Skeletal muscle satellite cell (primary cell): Measurements from ENCODE around the gene C1QTNF7. TPM values are rescaled to one million over a fixed set of nuclear protein-coding genes. Genes with fewer than 3 reads are reported as not detected.

ENCODE experiments used
- H3K27me3 ChIP-seq: 2 replicates; pipeline ENCODE4 v1.7.0; 2013; ENCODE audit warnings: low read length; ENCODE audit not compliant: control insufficient read depth, insufficient read depth
- H3K36me3 ChIP-seq: 2 replicates; pipeline ENCODE4 v1.7.0; 2013; ENCODE audit warnings: mild to moderate bottlenecking, control low read depth, low read length; ENCODE audit not compliant: insufficient read depth
- H3K4me1 ChIP-seq: 2 replicates; pipeline ENCODE4 v1.7.0; 2013; ENCODE audit warnings: low read length; ENCODE audit not compliant: control insufficient read depth, insufficient read depth
- H3K4me2 ChIP-seq: 2 replicates; pipeline ENCODE4 v1.7.0; 2013; ENCODE audit warnings: mild to moderate bottlenecking, low read length
- H3K4me3 ChIP-seq: 2 replicates; pipeline ENCODE4 v1.7.0; 2013; ENCODE audit warnings: low read length
- H3K9ac ChIP-seq: 2 replicates; pipeline ENCODE4 v1.7.0; 2013; ENCODE audit warnings: mild to moderate bottlenecking, low read depth, low read length, moderate library complexity
- H3K9me3 ChIP-seq: replicated peaks from 2 replicates; pipeline ENCODE4 v1.7.0; 2013; ENCODE audit warnings: mild to moderate bottlenecking, control low read depth, low read length
- small RNA-seq: library from RNA; depleted of rRNA; stranded (forward); fragments of <200 nt; gene quantifications from one replicate; pipeline ENCODE3, GENCODE V24; 2012

C1QTNF7 gene

DNA sequence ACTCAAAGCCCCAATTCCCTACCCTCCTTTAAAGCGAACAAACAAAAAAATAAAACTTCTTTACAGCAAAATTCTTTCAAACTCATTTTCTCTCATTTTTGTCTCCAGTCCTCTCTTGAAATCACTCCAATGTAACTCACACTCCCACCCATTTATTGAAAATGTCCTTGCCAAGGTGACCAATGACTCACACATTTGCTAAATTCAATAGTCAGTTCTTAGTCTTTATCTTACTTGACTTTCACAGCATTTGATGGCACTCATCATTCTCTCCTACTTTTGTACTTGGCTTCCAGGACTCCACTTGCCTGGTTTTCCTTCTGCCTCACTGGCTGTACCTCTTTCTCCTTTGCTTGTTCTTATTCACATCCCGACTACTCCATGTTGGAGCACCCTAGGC lies 61.7 kb downstream of the C1QTNF7 start:
- Histone ChIP-seq H3K4me2 (no peak overlapping the region), H3K4me3 (no peak overlapping the region), H3K27me3 (no peaks in the 10 kb centered on the region), H3K36me3 (no peaks in the 10 kb centered on the region), H3K9me3 (no peaks in the 10 kb centered on the region), H3K4me1 (peaks cover 13% of the 10 kb centered on the region), H3K9ac (no peak overlapping the region)

DNA sequence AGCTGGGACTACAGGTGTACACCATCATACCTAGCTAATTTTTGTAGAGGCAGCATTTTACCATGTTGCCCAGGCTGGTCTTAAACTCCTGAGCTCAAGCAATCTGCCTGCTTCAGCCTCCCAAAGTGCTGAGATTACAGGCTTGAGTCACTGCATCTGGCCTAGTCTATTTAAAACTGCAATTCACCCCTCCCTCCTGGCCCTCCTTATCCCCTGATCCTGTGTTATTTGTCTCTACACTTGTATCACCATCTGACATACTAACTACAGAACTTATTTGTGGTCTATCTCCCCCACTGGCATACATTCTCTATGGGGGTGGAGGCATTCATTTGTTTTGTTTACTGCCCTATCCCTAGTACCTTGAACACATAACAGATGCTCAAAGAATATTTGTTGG lies 65.6 kb downstream of the C1QTNF7 start:
- H3K4me3 ChIP-seq = no peak overlapping the region
- no peaks in the 10 kb centered on the region for H3K36me3 ChIP-seq
- H3K9ac ChIP-seq = no peak overlapping the region
- H3K4me2 ChIP-seq = no peak overlapping the region
- H3K4me1 ChIP-seq = peaks cover 13% of the 10 kb centered on the region
- no peaks in the 10 kb centered on the region for H3K27me3 ChIP-seq
- H3K9me3 ChIP-seq = no peaks in the 10 kb centered on the region

DNA sequence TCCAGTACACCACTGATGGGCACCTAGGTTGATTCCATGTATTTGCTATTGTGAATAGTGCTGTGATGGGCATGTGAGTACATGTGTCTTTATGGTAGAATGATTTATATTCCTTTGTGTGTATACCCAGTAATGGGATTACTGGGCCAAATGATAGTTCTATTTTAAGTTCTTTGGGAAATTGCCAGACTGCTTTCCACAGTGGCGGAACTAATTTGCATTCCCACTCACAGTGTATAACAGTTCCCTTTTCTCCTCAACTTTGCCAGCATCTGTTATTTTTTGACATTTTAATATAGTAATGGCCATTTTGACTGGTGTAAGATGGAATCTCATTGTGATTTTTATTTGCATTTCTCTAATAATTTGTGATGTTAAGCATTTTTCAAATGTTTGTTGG lies 67.8 kb downstream of the C1QTNF7 start:
- H3K36me3 ChIP-seq = no peaks in the 10 kb centered on the region
- H3K9me3 ChIP-seq = no peaks in the 10 kb centered on the region
- no peak overlapping the region for H3K9ac ChIP-seq
- H3K4me2 ChIP-seq = no peak overlapping the region
- no peaks in the 10 kb centered on the region for H3K27me3 ChIP-seq
- no peak overlapping the region for H3K4me3 ChIP-seq
- peaks cover under 1% of the 10 kb centered on the region for H3K4me1 ChIP-seq

Small RNAs within 50 kb of the gene (small RNA-seq; reads per million reads assigned to genes)
- gene AC007016.1 = not detected
